Right renal cortex interstitium (tissue), 3 donors: ENCODE results near the gene INTS6. TPM values are rescaled to one million over a fixed set of nuclear protein-coding genes. Genes with fewer than 3 reads are reported as not detected.
"Not testable (repeated sequence)": the region's sequence is repeated elsewhere in the genome, so short reads cannot be mapped to it uniquely, and the experiment has no call there.

Source experiments
- DNase-seq, 3 donors: peaks; one replicate each; pipeline ENCODE4 v3.0.0-alpha.2; 2013; ENCODE audit warnings: low read depth in 3 of 3, low spot score in 2 of 3
- polyA plus RNA-seq, 3 donors: library from polyadenylated mRNA; unstranded; fragments of 120-200 nt; gene quantifications; one replicate each; pipeline ENCODE4 v1.2.1, GENCODE V29; 2013; ENCODE audit not compliant: insufficient read length in 3 of 3

The INTS6 gene
- polyA plus RNA-seq, 3 donors, result 36.0 to 41.4 (median 41.1) TPM

DNA sequence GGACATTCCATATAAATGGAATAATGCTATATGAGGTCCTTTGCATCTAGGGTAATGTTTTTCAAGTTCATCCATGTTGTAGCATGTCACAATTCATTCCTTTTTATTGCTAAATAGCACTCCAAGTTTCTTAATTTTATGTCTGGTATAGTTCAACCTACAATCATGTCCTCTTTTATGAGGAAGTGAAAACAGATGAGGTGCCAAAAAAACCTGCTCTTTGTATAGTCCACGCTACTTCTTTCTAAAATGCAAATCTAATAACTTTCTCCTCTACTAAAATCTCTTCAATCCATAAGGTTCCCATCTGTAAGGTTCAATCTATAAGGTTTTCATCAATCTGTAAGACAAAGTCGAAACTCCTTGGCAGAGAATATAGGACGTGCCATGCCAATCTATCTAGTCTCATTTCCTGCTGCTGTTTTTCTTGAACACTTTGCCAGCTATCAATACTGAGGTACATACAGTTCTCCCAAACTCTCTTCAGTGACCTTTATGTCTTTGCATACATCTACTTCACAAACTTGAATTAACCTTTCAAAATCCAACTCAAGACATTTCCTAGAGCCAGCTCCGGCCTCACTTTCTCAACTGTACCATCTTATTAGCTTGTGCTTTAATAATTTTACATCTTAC is 33.7 kb downstream of the INTS6 start:
- no peak for DNase-seq

DNA sequence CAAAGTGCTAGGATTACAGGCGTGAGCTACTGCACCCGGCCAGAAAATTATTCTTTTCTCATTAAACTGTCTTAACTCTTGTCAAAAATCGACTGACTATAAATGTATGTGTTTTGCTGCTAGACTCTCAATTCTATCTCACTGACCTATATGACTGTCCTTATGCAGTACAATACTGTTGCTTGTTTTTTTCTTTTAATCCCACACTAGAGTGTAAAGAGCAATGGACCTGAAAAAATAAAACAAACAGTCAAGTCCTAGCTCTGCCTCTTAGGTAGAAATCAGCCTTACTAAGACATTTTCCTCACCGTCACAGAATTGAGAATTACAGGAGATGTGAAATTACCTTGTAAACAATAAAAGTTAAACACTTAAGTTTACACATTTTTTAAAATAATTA is 35.1 kb downstream of the INTS6 start:
- DNase-seq, result no peak

DNA sequence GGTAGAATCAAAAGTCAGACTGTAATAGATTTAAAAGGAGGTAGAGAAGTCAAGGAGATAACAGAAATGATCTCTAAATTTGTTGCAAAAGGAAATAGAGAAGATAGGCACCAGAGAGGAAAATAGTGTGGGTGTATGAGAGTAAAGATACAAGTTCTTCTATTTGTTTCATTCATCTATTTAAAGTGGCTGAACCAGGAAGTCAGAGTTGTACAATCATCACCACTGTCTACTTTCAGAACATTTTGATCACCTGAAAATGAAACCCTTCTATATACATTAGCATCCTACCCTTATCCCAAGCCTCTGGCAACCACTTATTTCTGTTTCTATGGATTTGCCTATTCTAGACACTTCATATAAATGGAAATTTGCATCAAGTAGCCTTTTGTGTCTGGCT is 36.7 kb downstream of the INTS6 start:
- no peak for DNase-seq

DNA sequence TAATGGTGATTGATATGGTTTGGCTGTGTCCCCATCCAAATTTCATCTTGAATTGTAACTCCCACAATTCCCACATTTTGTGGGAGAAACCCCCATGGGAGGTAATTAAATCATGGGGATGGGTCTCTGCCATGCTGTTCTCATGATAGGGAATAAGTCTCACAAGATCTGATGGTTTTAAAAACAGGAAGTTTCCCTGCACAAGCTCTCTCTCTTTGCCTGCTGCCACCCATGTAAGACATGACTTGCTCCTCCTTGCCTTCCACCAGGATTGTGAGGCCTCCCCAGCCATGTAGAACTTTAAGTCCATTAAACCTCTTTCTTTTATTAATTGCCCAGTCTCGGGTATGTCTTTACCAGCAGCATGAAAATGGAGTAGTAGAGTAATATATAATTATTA is 37.5 kb downstream of the INTS6 start:
- not testable (repeated sequence) for DNase-seq

DNA sequence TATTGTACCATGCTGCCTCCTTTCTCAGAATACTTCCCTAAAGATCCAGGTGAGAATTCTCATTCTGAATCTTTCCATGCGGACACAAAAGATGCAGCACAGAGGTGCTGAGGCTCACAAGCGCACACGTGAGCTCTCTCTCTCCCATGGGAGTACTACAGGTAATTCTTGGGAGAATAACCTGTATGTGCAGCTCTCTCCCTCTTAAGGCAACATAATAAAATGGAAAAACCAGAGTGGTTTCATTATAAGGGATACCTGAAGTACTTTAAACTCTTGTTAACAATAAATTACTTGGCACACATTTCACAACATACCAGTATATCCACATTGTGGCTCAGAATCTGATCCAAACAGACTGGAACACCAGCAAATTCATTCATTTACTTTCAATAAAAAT is 40.4 kb downstream of the INTS6 start:
- no peak for DNase-seq

DNA sequence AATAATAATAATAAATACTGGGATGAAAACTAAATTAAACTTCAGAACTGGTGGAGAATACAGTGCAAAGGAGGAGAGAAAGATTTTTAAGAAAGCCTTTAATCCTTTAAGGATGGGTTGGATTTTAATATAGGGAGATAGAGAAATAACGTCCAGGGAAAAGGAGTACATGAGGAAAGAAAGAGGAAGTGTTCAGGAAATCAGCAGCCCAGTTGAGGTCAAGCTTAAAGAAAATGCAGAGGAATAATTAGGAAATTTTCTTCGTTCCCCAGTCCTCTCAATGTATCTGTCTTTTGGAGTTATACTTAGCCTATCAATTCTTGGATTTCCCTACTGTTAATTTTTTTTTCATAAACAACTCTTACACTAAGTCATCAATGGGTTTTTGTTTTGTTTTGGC is 47.7 kb downstream of the INTS6 start:
- no peak for DNase-seq

DNA sequence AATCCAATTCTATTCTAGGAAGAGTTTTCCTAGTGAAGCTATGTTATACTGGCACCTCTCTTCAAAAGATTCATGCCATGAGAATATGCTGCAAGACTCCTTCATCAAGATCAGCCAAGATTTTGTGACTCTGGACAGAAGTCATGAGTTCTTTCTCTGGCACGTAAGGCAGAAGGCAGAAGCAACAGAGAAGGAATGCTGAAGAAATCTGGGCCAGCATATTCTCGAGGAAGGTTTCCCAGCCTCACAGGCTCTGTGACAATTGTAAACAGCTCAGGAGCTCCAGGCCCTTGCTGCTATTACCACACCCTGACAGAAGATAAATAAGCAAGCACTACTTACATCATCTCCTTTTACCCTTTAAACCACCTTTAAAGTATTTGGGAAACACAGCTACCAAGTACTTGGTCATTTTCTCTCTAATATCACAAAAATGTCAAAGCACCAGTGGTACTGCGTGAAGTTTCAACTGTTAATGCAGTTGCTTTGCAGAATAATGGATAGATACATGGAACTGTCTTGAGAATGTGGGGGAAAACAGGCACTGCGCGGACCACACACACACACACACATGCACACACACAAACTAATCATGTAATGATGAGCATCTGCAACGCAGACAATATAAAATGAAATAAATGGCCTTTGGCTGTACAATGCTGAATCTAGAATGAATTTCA is 55.4 kb downstream of the INTS6 start:
- no peak for DNase-seq

DNA sequence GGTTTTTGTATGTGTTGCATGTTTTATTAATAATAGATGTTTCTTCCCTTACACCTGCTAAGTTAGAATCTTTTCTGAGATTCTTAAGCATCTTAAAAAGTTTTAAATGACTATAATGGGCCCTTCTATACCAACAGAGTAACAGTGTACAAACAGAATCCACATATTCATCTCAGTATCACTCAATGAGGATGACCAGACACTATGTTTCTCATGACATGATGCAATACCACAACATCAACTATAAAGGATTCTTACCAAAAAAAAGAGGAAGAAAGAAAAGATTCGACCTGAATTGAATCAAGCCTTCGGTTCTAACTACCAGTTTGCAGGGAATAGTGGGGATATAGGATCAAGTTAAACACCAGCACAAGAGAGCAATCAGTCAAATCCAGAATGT is 56.5 kb downstream of the INTS6 start:
- no peak for DNase-seq

DNA sequence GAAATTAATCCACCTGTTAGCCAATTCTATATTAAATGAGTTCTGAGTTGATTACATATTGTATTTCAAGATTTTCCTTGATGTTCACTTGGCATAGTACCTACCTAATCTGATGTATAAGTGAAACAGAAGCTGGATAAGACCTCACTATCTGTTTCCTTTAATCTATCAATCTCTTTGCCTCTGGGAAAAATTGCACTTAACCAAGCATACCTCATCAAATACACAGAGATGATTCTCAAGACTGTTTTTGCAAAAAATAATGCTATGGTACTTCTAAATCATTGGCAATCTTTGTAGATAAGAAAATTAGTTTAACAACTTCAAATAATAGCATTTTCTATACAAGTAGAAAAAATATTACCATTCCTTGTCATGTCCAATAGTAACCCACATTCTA is 58.1 kb downstream of the INTS6 start:
- DNase-seq, result no peak

DNA sequence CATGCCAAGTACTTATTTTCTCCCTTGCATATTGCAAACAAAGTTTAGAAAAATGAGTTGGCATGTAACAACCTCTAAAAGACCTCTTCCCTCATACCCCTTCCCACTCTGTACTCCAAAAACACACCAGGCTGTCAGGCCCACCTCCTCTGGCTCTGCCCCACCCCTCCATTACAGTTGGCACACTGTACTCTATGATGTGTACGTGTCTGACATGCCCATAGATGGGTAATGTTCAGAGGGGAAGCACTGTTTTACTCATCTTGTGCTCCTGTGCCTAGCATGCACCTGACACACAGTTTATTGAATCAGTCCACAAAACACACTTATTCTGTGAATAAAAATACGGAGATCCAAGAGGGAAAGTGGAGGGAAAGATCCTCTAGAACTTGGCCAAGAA is 67.7 kb downstream of the INTS6 start:
- DNase-seq, result no peak

DNA sequence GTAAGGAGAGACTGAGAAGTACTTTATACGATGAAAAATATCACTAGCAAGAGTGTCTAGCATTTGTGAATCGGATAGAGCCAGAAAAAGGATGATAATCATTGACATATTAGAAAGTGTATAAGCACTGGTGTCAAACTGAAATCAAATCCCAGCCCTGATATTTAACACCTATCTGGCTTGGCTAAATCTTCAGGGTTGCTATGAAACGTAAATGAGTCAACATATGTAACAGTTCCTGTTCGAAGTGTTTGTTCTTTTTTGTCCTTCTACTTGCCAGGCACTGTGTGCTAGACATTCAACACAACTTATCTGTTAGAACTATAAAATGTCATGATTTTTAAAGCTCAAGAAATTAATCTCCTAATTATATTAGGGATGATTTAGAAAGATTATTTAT is 72.6 kb downstream of the INTS6 start:
- DNase-seq, result no peak

DNA sequence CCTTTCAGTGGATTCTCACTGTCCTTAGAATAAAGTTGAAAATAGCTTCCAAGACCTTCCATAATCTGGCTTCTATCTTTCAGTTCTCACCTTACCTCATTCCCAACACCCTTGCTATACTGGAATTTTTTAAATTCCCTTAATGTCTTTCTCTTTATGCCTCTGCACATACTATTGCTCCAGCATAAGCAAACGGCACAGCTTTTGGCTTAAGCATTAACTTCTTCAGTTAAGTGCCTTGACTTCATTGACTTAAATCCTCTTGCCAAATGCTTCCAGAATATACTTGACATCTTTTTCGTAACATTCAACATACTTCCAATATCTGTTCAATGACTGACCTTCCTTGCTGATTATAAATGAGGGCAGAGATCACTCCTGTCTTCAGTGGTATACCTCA is 79.4 kb downstream of the INTS6 start:
- no peak for DNase-seq

DNA sequence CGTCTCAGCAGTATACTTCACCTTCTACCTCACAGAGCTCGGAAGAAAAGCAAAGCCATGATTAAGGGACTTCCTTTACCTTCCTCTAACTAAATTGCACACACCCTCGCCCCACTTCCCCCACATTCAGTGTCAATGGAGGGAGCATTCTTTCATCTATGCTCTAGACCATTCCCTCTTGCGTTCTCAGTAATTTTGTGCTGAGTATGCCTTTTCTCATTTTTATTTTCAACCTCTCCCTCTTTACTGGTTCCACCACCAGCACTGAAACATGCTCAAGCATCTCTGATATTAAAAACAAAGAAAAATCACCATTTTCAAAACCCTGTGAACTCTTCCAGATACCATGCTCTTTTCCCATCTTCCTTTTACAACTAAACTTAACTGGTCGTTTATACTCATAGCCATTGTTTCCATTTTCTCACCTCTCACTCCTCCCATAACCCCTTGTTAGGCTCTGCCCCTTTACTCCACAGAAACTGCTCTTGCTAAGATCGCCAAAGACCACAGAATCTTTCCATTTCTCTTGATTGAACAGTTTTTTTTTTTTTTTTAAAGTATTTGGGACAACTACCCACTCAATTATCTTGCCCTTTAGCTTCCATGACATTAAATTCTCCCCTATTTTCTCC is 81.0 kb downstream of the INTS6 start:
- DNase-seq, result no peak

DNA sequence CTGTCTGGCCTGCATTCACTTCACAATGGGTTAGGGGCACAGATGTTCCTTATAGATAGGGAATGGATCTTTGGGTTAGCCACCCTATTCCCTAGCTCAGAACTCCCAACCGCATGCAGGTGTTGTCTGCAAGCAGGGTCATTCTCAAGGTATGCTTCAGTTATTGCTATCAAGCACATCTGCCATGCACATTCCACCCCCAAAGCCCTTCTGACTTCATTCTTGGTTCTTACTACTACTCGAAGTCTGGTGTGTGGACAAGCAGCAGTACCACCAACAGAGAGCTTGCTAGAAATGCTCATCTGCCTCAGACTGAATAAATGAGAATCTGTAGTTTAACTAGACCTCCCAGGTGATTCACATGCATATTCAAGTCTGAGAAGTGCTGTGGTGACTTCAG is 82.0 kb downstream of the INTS6 start:
- no peak for DNase-seq

DNA sequence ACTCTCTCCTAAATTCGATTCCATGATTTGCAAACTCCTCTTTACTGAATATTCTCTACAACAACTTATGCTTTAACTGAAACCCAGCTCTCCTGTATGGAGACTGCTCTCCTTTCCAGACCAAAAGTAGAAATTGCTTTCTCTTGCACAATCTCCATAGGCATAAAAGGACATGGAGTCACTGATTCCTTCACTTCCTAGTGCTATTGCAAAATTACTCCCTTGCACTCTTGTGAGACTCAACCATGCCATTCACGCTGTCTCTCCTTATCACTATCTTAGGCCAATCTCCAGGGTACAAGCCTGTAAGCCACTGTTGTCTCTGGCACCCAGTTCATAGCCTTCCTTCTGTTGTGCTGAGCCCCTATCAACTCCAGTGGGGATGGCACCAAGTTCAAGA is 82.7 kb downstream of the INTS6 start:
- DNase-seq, result no peak

DNA sequence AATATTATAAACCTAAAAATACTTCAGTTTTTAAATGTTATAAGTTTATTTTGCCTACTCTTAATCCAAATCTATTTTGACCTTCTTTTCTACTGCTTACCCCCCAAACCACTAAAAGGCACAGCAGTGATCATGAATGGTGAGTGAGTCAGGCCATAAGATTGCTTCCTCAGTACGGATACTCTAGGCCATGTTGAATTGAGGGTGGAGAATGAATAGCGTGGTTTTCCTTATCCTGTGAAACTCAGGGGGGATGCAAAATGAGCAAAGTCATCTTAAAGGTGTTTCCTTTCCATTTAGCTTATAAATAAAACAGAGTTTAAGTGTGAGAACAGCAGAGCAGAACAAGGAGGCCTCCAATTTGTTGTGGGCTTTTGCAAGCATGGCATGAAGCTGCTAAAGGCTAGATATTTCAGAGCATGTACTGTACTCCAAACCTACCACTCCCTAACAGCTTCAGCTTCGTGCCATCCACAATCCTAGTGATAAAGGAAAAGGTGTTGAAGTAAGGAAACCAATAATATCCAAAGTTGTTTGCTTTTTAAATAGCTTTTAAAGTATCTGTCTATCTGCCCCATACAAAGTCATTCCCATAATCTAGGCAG is 88.3 kb downstream of the INTS6 start:
- DNase-seq, result no peak

DNA sequence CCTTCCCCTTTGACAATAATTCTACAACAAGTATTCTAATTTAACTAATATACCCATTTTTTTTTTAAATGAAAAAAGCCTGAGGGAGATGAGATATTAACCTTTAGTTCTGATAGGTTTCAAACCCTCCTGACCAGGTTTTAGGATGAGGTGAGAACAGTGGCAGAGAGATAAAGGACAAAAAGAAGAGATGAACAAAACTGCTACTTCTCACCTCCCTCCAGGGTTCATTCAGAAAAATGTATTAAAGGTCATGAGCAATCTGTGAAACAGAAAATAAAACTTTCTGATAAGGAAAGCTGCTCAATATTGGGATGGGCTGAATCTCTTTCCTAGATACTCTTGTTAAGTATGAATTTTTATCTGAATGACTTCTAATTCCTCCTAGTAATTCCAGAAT is 89.2 kb downstream of the INTS6 start:
- DNase-seq, result no peak

DNA sequence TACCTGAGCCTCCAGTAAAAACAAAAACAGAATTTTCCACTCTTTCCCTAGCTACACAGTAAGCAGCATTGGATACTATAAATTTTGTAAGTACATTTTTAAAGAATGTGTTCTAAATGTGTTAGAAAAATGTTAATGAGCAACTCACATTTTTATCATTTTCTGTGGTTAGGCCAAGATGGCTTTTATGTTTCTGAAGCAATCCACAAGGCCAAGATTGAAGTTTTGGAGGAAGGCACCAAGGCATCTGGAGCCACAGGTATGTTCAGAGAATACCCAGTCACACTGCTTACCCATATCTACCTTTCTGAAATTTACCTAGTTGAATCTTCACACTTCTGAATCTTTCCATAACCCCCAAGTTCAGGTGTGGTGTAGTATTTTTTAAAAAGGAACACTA is 91.7 kb downstream of the INTS6 start:
- DNase-seq, result no peak

DNA sequence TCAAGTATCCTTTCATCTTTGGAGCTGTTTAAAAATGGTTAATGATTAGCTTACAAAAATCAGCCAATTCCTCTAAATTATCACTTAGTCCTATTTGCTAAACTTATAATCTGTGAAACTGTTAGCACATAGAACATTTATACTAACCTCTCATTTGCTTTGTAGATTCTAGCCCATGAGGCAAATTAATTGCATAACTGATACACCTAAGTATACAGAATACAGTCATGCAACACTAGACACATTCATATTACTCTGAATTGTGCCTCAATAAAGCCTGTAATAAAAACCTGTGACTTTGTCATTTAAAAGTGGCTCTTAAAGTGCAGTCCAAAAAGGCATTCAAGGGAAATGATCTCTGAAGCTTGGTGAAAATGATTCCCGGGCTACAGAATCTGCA is 92.3 kb downstream of the INTS6 start:
- DNase-seq, result no peak

DNA sequence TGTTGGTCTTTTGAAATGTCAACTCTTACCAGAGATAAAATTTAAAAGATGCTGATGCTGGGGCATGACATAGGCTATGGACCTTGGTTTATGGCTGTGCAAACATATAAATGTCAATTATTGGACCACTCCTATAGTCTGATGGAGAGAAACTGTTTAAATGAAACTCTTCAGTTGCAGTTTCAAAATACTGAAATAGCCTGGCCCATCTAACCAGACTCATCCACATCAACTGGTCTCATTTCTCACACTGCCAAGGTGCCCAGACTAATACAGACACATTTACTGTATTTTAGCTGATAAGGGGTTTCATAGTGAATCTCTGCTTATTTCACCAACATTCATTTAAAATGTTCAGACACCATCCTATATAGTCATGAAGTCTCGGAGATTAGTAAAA is 93.5 kb downstream of the INTS6 start:
- no peak for DNase-seq

DNA sequence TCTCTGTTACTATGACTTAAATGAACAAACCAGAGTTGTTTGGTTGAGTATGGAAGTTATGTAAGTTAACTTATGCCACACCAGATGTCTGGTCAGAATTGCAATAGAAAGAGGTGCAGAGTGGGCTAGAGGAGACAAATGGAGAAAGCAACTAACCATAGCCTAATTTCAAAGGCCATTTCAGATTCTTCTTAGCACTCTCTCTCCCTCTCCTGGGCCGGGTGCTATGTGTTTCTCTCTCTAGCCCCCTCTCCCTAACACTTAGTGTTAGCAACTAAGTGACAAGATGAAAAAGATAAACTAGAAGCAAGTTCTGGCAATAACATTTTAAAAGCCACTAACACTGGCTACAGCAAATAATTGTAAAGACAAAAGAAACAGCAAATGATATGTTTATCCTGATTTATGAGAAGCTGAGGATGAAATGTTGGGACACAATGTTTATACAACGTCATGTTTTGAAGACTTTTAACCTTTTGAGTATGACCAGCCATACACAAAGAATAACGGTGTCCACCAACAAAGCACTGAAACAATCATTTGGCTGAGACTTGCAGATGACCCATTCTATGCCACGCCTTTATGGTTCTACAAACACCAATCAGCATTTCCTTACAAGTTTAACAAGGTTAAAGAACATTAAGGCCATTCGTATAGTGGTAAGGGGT is 94.8 kb downstream of the INTS6 start:
- no peak for DNase-seq
